Gastrocnemius medialis (tissue), 4 donors: Measurements from ENCODE around the gene EXTL1.

Source experiments
- POLR2A ChIP-seq, 2 donors: fragments of 450-650 bp; IDR thresholded peaks; one replicate each; pipeline ENCODE4 v1.6.1; 2017; ENCODE audit warnings: antibody characterized with exemption in 2 of 2, mild to moderate bottlenecking in 2 of 2, moderate library complexity in 2 of 2
- TF ChIP-seq, protein P1 (sequence below), 5 experiments: fragments of 450-650 bp in 3 of 5; fragments of 200-600 bp in 2 of 5; sonication (generic) in 2 of 5; IDR thresholded peaks in 4 of 5; conservative IDR thresholded peaks in 1 of 5; 1 replicate in 4 of 5; 2 replicates in 1 of 5; pipeline ENCODE4 v1.5.1; 2016 to 2019; ENCODE audit warnings: antibody characterized with exemption in 5 of 5, mild to moderate bottlenecking in 3 of 5, moderate library complexity in 3 of 5

DNA sequence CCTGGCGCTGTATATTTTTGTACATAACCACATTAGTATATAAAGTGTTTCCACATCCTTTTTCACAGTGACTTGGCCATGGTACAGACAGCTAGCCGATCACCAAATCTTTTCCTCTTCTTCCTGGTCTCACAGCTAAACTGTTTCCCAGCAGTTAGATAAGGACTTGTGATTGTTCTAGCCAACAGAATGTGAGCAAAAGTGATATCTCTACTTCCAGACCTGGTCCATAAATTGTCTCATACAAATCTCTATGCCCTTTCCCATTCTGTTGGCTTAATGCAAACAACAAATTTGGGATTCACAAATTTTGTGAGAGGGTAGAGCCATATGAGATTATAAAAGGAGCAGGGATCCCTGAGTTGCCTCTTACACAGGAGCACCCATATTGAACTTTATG lies 43.2 kb upstream of the EXTL1 start:
- TF ChIP-seq, protein P1, sequence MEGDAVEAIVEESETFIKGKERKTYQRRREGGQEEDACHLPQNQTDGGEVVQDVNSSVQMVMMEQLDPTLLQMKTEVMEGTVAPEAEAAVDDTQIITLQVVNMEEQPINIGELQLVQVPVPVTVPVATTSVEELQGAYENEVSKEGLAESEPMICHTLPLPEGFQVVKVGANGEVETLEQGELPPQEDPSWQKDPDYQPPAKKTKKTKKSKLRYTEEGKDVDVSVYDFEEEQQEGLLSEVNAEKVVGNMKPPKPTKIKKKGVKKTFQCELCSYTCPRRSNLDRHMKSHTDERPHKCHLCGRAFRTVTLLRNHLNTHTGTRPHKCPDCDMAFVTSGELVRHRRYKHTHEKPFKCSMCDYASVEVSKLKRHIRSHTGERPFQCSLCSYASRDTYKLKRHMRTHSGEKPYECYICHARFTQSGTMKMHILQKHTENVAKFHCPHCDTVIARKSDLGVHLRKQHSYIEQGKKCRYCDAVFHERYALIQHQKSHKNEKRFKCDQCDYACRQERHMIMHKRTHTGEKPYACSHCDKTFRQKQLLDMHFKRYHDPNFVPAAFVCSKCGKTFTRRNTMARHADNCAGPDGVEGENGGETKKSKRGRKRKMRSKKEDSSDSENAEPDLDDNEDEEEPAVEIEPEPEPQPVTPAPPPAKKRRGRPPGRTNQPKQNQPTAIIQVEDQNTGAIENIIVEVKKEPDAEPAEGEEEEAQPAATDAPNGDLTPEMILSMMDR (IDR thresholded peaks at IDR 0.05 in 4 of 5, conservative IDR thresholded peaks at IDR 0.05 in 1 of 5) = no peak
- no peak for TF ChIP-seq POLR2A (IDR thresholded peaks at IDR 0.05)
